Neural crest cell (in vitro differentiated cells): ENCODE measurements around the gene C10orf95. TPM values are rescaled to one million over a fixed set of nuclear protein-coding genes. Genes with fewer than 3 reads are reported as not detected.
A peak's percentile ranks its signal among the peaks of the same experiment; 100 is the strongest.

Experiments used
- DNase-seq: peaks from one replicate; pipeline ENCODE4 v3.0.0; 2021; ENCODE audit warnings: low read depth, mixed read lengths, low spot score
- H3K27ac Mint-ChIP-seq: one replicate; pipeline ENCODE4 v1.8.0; 2021; ENCODE audit warnings: mild to moderate bottlenecking, mixed read lengths; ENCODE audit not compliant: unreplicated experiment
- H3K27me3 Mint-ChIP-seq: 2 replicates; pipeline ENCODE4 v1.8.0; 2021; ENCODE audit warnings: low read depth, mild to moderate bottlenecking, mixed read lengths
- H3K36me3 Mint-ChIP-seq: 2 replicates; pipeline ENCODE4 v1.8.0; 2021; ENCODE audit warnings: low read depth, mild to moderate bottlenecking, mixed read lengths
- H3K4me1 Mint-ChIP-seq: 2 replicates; pipeline ENCODE4 v1.8.0; 2021; ENCODE audit warnings: mixed read lengths
- H3K4me3 Mint-ChIP-seq: one replicate; pipeline ENCODE4 v1.8.0; 2021; ENCODE audit warnings: mild to moderate bottlenecking, mixed read lengths
- H3K9me3 Mint-ChIP-seq: 2 replicates; pipeline ENCODE4 v1.8.0; 2021; ENCODE audit warnings: mixed read lengths
- CTCF ChIP-seq: fragments of 200-600 bp; sonication (generic); conservative IDR thresholded peaks from 2 replicates; pipeline ENCODE4 v1.5.0; 2021; ENCODE audit warnings: antibody characterized with exemption, mild to moderate bottlenecking
- total RNA-seq: library from RNA; stranded (reverse); gene quantifications from 2 replicates; pipeline ENCODE4 v1.2.1, GENCODE V29; 2021

The C10orf95 gene
- total RNA-seq, 1 donor from 2014 or later: 0.21 TPM

- Mint-ChIP-seq H3K4me1 (peaks cover 34% of the 10 kb centered on the region), H3K36me3 (no peaks in the 10 kb centered on the region), H3K27me3 (peaks cover 13% of the 10 kb centered on the region), H3K4me3 (peak overlapping the region; percentile 80), H3K27ac (no peak overlapping the region), H3K9me3 (no peaks in the 10 kb centered on the region)
- DNase-seq: peak; percentile 13
- TF ChIP-seq CTCF: no peak
Measured at GRCh38 chr10:102462512-102463054, 11.2 kb upstream of the C10orf95 start.

- DNase-seq: peak; percentile 81
- no peaks in the 10 kb centered on the region for H3K36me3 Mint-ChIP-seq
- H3K4me3 Mint-ChIP-seq: peak overlapping the region; percentile 80
- H3K27ac Mint-ChIP-seq: peak overlapping the region; percentile 66
- no peak for TF ChIP-seq CTCF
- no peaks in the 10 kb centered on the region for H3K9me3 Mint-ChIP-seq
- H3K27me3 Mint-ChIP-seq: peaks cover 13% of the 10 kb centered on the region
- peaks cover 34% of the 10 kb centered on the region for H3K4me1 Mint-ChIP-seq
Measured at GRCh38 chr10:102461187-102462054, 10.1 kb upstream of the C10orf95 start.

- no peak for TF ChIP-seq CTCF
- Mint-ChIP-seq H3K4me3 (peak overlapping the region; percentile 80), H3K36me3 (no peaks in the 10 kb centered on the region), H3K27me3 (peaks cover 13% of the 10 kb centered on the region), H3K4me1 (peaks cover 34% of the 10 kb centered on the region), H3K9me3 (no peaks in the 10 kb centered on the region), H3K27ac (peak overlapping the region; percentile 66)
- DNase-seq: no peak
Measured at GRCh38 chr10:102460836-102461186, 9.5 kb upstream of the C10orf95 start.

- no peak overlapping the region for H3K27ac Mint-ChIP-seq
- H3K4me3 Mint-ChIP-seq: peak overlapping the region; percentile 48
- H3K27me3 Mint-ChIP-seq: peaks cover 13% of the 10 kb centered on the region
- no peak for TF ChIP-seq CTCF
- no peaks in the 10 kb centered on the region for H3K9me3 Mint-ChIP-seq
- peaks cover 29% of the 10 kb centered on the region for H3K4me1 Mint-ChIP-seq
- no peak for DNase-seq
- H3K36me3 Mint-ChIP-seq: no peaks in the 10 kb centered on the region
Measured at GRCh38 chr10:102458656-102459055, 7.3 kb upstream of the C10orf95 start.

DNA sequence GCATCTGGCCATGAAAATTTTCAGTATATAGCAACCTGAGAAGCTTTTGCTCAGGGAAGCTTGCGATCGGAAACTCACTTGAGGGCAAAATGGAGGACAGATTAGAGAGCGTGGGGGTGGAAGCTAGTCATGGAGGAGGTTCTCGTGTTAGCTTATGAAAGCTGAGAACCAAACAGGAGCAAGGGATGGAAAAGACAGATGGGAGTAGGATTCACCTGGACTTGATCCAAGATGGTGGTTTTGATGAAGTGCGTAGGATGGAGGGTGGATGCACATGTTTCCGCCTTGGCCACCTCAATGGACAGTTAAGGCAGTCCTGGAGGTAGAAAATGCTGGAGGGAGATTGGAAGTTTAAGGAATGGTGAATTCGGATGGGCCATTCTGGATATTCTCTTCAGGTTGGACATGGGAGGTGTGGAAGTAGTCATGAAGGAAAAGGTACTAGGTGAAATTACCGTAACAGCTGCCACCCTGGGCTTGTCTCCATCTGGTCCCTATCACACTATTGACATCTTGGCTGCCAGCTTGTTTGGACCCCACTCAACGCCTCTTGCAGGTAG is 6.3 kb upstream of the C10orf95 start:
- no peak for DNase-seq
- peaks cover 12% of the 10 kb centered on the region for H3K27me3 Mint-ChIP-seq
- H3K4me1 Mint-ChIP-seq: peaks cover 23% of the 10 kb centered on the region
- H3K9me3 Mint-ChIP-seq: no peaks in the 10 kb centered on the region
- no peak overlapping the region for H3K27ac Mint-ChIP-seq
- no peaks in the 10 kb centered on the region for H3K36me3 Mint-ChIP-seq
- no peak for TF ChIP-seq CTCF
- H3K4me3 Mint-ChIP-seq: peak overlapping the region; percentile 3
